ENCODE measurements around the gene MUC4. TPM values are rescaled to one million over a fixed set of nuclear protein-coding genes. Genes with fewer than 3 reads are reported as not detected.
A peak's percentile ranks its signal among the peaks of the same experiment; 100 is the strongest.
"Not testable (repeated sequence)": the region's sequence is repeated elsewhere in the genome, so short reads cannot be mapped to it uniquely, and the experiment has no call there.

MUC4 gene
- total RNA-seq, 2 donors from 2014 or later: 0.19 to 0.28 TPM

- no peak overlapping the region for H3K4me3 Mint-ChIP-seq
- H3K4me1 Mint-ChIP-seq (ENCODE audit: low read depth in 2 of 2): no peaks in the 10 kb centered on the region
- no peaks in the 10 kb centered on the region for H3K36me3 Mint-ChIP-seq
- no peaks in the 10 kb centered on the region for H3K9me3 Mint-ChIP-seq
- no peak for DNase-seq (ENCODE audit: low spot score)
- no peak overlapping the region for H3K27ac Mint-ChIP-seq
- ATAC-seq: no peak
- no peaks in the 10 kb centered on the region for H3K27me3 Mint-ChIP-seq
Observed at GRCh38 chr3:195735036-195735695, 76.6 kb downstream of the MUC4 start.

DNA sequence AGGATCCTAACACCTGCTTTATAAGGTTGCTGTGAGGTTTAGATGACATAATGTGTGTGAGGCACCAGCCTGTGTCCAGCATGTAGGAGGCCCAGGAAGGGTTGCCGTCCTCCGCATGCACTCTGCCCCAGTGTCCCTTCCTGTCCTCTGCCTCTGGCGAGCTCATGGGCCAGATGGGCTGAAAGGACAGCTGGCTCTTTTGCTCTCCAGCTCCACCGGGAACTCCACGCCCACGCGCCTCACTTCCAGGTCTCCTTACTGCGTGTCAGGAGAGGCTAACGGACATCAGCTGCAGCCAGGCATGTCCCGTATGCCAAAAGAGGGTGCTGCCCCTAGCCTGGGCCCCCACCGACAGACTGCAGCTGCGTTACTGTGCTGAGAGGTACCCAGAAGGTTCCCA lies 78.8 kb downstream of the MUC4 start:
- Mint-ChIP-seq H3K4me3 (no peak overlapping the region), H3K36me3 (no peaks in the 10 kb centered on the region), H3K4me1 (ENCODE audit: low read depth in 2 of 2) (no peaks in the 10 kb centered on the region), H3K27me3 (no peaks in the 10 kb centered on the region), H3K27ac (no peak overlapping the region), H3K9me3 (no peaks in the 10 kb centered on the region)
- DNase-seq (ENCODE audit: low spot score) (no peak), ATAC-seq (no peak)

DNA sequence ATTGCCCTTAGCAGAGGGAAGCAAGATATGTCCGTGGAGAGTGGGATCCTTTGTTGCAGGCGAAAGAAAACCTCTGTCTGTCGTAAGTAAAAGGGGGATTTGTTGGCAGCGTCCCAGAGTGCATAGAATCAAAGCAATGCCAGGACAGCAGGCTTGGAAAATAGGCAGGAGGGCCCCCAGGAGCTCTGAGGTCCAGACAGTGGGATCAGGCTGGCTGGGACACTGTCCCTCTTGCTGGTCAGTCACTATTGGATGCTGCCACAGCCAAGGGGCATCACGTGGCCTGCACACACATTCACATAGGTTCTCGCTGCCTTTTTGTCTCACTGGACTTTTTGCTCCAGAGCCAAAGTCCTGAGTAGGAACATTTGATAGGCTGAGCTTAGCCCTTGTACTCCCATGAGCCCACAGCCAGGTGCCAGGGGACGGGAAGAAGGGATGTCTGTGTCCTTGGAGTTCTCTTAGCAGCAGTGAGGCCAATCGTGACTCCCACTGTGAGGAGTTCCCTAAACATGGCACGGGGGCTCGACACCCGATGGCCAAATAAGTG lies 80.3 kb downstream of the MUC4 start:
- Mint-ChIP-seq H3K4me1 (ENCODE audit: low read depth in 2 of 2) (no peaks in the 10 kb centered on the region), H3K27ac (no peak overlapping the region), H3K27me3 (no peaks in the 10 kb centered on the region), H3K36me3 (no peaks in the 10 kb centered on the region), H3K4me3 (no peak overlapping the region), H3K9me3 (no peaks in the 10 kb centered on the region)
- DNase-seq (ENCODE audit: low spot score) (no peak), ATAC-seq (no peak)

DNA sequence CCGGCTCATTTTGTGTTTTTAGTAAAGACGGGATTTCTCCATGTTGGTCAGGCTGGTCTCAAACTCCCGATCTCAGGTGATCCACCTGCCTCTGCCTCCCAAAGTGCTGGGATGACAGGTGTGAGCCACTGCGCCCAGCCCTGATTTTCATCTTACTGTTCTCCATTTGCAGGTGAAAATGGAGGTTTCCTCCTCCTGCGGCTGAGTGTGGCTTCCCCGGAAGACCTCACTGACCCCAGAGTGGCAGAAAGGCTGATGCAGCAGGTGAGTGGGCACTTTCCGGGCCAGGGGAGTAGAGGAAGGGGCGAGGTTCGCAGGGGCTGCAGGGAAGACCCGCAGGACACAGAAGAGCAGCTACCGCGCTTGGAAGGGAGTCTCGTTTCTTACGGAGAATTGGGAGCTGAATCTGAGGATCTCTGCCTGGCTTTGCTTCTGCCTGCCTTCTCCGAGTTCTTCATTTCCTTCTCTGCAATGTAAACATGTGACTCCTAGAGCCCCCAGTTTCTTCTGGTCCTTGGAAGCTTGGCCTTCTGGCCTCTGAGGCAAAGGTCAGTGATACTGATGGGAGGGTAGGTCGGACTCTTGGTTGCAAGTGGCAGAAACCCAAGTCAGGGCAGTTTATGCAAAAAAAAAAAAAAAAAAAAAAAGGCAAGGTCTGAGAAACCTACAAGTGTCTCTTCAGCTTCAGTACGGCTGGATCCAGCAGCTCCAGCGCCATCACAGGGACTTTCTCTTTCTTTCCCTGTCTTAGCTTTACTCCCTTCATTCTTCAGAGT lies 82.1 kb downstream of the MUC4 start:
- no peak for ATAC-seq
- H3K27ac Mint-ChIP-seq: no peak overlapping the region
- no peak for DNase-seq (ENCODE audit: low spot score)
- no peaks in the 10 kb centered on the region for H3K4me1 Mint-ChIP-seq (ENCODE audit: low read depth in 2 of 2)
- no peaks in the 10 kb centered on the region for H3K9me3 Mint-ChIP-seq
- no peaks in the 10 kb centered on the region for H3K27me3 Mint-ChIP-seq
- no peak overlapping the region for H3K4me3 Mint-ChIP-seq
- H3K36me3 Mint-ChIP-seq: no peaks in the 10 kb centered on the region

DNA sequence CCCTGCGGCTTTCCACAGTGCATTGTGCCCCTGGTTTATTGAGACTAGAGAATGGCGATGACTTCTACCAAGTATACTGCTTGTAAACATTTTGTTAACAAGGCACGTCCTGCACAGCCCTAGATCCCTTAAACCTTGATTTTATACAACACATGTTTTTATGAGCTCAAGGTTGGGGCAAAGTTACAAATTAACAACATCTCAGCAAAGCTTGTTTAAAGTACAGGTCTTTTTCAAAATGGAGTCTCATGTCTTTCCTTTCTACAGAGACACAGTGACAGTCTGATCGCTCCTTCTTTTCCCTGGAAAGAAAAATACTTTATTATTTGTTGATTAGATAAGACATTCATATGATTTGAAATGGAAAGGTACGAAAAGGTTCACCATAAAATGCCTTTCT lies 82.9 kb downstream of the MUC4 start:
- not testable (repeated sequence) for H3K4me3 Mint-ChIP-seq; H3K4me1 Mint-ChIP-seq (ENCODE audit: low read depth in 2 of 2); H3K36me3 Mint-ChIP-seq; H3K27me3 Mint-ChIP-seq; H3K27ac Mint-ChIP-seq; ATAC-seq; DNase-seq (ENCODE audit: low spot score); H3K9me3 Mint-ChIP-seq

GRCh38 chr3:195727606-195728195 lies 84.0 kb downstream of the MUC4 start:
- no peaks in the 10 kb centered on the region for H3K36me3 Mint-ChIP-seq
- H3K4me3 Mint-ChIP-seq: no peak overlapping the region
- H3K9me3 Mint-ChIP-seq: no peaks in the 10 kb centered on the region
- no peak for DNase-seq (ENCODE audit: low spot score)
- no peak overlapping the region for H3K27ac Mint-ChIP-seq
- H3K27me3 Mint-ChIP-seq: no peaks in the 10 kb centered on the region
- ATAC-seq: no peak
- H3K4me1 Mint-ChIP-seq (ENCODE audit: low read depth in 2 of 2): no peaks in the 10 kb centered on the region

GRCh38 chr3:195725916-195726740 lies 85.6 kb downstream of the MUC4 start:
- not testable (repeated sequence) for H3K9me3 Mint-ChIP-seq; H3K4me1 Mint-ChIP-seq (ENCODE audit: low read depth in 2 of 2); H3K36me3 Mint-ChIP-seq; H3K4me3 Mint-ChIP-seq; DNase-seq (ENCODE audit: low spot score); H3K27me3 Mint-ChIP-seq; H3K27ac Mint-ChIP-seq
- ATAC-seq: peak in 1 of 2 donors; percentile 22

- not testable (repeated sequence) for H3K4me1 Mint-ChIP-seq (ENCODE audit: low read depth in 2 of 2); H3K27ac Mint-ChIP-seq; H3K36me3 Mint-ChIP-seq; ATAC-seq; DNase-seq (ENCODE audit: low spot score); H3K9me3 Mint-ChIP-seq; H3K4me3 Mint-ChIP-seq; H3K27me3 Mint-ChIP-seq
Observed at GRCh38 chr3:195724363-195724762, 87.4 kb downstream of the MUC4 start.

DNA sequence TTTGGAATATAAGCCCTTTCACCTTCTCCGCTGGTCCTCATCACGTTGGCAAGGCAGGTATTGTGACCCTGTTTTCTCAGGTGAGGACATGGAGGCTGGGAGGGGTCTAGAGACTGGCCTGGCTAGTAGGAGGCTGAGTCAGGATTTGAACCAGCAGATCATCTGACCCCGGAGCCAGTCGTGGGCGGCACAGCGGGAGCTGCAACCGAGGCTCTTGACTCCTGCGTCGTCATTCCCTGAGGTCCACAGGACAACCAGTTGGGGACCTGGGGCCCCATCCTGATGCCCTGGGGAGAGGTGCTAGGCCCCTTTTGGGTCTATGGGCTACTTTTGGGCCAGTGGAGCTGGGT lies 88.8 kb downstream of the MUC4 start:
- H3K4me3 Mint-ChIP-seq; DNase-seq (ENCODE audit: low spot score); H3K27me3 Mint-ChIP-seq; H3K4me1 Mint-ChIP-seq (ENCODE audit: low read depth in 2 of 2); H3K27ac Mint-ChIP-seq; H3K9me3 Mint-ChIP-seq; ATAC-seq; H3K36me3 Mint-ChIP-seq: not testable (repeated sequence)

- not testable (repeated sequence) for H3K36me3 Mint-ChIP-seq; H3K27ac Mint-ChIP-seq; H3K4me1 Mint-ChIP-seq (ENCODE audit: low read depth in 2 of 2); DNase-seq (ENCODE audit: low spot score); H3K27me3 Mint-ChIP-seq; H3K4me3 Mint-ChIP-seq; H3K9me3 Mint-ChIP-seq
- peak in 1 of 2 donors; percentile 44 for ATAC-seq
Observed at GRCh38 chr3:195722139-195722995, 89.4 kb downstream of the MUC4 start.

DNA sequence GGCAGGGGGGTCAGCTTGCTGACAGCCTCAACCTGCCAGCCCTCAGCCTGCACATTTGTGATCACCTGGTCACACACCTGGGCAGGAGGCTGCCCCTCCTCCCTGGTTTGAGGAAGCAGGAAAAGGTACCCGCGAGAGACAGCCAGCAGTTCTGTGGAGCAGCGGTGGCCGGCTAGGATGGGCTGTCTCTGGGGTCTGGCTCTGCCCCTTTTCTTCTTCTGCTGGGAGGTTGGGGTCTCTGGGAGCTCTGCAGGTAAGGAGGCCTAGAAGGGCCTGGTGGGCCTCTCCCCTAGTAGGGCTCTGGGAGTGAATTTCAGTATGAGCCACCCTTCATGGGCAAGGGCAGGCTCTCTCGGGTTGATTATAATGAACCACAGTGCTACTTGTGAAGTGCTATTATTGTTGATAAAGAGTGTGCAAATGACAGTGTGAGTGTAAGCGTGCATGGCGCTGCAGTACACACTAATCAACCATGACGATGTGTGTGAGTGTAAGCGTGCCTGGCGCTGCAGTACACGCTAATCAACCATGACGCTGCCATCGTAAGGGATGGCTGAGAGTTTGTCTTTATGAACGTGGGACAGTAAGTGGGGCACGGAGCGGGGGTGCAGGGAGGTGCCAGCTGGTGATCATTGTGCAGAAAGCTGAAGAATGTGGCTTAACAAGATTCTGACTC lies 90.8 kb downstream of the MUC4 start, which contains the start of gene MUC20:
Gene MUC20, plus strand, starts transcription at position 148 of the 676 bp plus-strand sequence. Its CDS starts 30 bp downstream, at position 178.
- H3K4me3 Mint-ChIP-seq; DNase-seq (ENCODE audit: low spot score); H3K27ac Mint-ChIP-seq; H3K9me3 Mint-ChIP-seq; H3K27me3 Mint-ChIP-seq; H3K4me1 Mint-ChIP-seq (ENCODE audit: low read depth in 2 of 2); H3K36me3 Mint-ChIP-seq: not testable (repeated sequence)
- ATAC-seq: peak; percentile 32 to 44

DNA sequence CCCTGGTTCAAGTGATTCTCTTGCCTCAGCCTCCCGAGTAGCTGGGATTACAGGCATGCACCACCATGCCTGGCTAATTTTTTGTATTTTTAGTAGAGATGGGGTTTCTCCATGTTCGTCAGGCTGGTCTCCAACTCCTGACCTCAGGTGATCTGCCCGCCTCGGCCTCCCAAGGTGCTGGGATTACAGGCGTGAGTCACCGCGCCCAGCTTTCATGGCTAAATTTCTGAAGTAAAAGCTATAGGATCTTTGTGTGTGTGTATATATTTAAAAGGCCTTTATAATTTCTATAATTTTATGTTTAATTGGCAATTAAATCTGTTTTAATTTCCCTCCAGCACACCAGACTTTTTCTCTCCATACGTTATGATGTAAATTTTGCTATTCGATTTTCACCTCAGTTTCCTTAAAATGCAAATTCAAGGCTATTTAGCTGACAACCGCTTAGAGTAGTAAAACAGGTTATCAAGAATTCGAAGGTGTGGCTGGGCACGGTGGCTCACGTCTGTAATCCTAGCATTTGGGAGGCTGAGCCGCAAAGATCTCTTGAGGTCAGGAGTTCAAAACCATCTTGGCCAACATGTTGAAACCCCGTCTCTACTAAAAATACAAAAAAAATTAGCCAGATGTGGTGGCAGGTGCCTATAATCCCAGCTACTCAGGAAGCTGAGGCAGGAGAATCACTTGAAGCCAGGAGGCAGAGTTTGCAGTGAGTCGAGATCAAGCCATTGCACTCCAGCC lies 92.0 kb downstream of the MUC4 start:
- H3K27ac Mint-ChIP-seq; H3K9me3 Mint-ChIP-seq; ATAC-seq; H3K36me3 Mint-ChIP-seq; DNase-seq (ENCODE audit: low spot score); H3K27me3 Mint-ChIP-seq; H3K4me3 Mint-ChIP-seq; H3K4me1 Mint-ChIP-seq (ENCODE audit: low read depth in 2 of 2): not testable (repeated sequence)
